Brain microvascular endothelial cell (primary cell): ENCODE measurements around the gene HAX1.
A peak's percentile ranks its signal among the peaks of the same experiment; 100 is the strongest.

Source experiments
- DNase-seq: peaks from one replicate; pipeline ENCODE4 v3.0.0-alpha.2; 2020
- H3K27ac ChIP-seq: fragments of 250-450 bp; sonication (Bioruptor Pico); 2 replicates; pipeline ENCODE4 v1.5.1; 2020; ENCODE audit warnings: mild to moderate bottlenecking, moderate library complexity
- H3K27me3 ChIP-seq: fragments of 250-450 bp; sonication (Bioruptor Pico); replicated peaks from 2 replicates; pipeline ENCODE4 v1.5.1; 2020; ENCODE audit warnings: mild to moderate bottlenecking
- H3K36me3 ChIP-seq: fragments of 250-450 bp; sonication (Bioruptor Pico); replicated peaks from 2 replicates; pipeline ENCODE4 v1.5.1; 2020; ENCODE audit warnings: mild to moderate bottlenecking
- H3K4me3 ChIP-seq: 2 replicates; pipeline ENCODE4 v1.5.1; 2011; ENCODE audit warnings: low read depth, mild to moderate bottlenecking, control low read depth, low read length, moderate library complexity
- CTCF ChIP-seq: IDR thresholded peaks from 2 replicates; pipeline ENCODE4 v1.5.1; 2011; ENCODE audit warnings: low read depth, mild to moderate bottlenecking, moderate library complexity, low read length, control low read depth, inconsistent platforms; ENCODE audit errors: missing control alignments
- in situ Hi-C: cut with HindIII; loops from 2 replicates; pipeline ENCODE4 v1.10.0; 2017; ENCODE audit warnings: low sequenced_read_pairs, low pct_ligation_motif_present

HAX1 gene

DNA sequence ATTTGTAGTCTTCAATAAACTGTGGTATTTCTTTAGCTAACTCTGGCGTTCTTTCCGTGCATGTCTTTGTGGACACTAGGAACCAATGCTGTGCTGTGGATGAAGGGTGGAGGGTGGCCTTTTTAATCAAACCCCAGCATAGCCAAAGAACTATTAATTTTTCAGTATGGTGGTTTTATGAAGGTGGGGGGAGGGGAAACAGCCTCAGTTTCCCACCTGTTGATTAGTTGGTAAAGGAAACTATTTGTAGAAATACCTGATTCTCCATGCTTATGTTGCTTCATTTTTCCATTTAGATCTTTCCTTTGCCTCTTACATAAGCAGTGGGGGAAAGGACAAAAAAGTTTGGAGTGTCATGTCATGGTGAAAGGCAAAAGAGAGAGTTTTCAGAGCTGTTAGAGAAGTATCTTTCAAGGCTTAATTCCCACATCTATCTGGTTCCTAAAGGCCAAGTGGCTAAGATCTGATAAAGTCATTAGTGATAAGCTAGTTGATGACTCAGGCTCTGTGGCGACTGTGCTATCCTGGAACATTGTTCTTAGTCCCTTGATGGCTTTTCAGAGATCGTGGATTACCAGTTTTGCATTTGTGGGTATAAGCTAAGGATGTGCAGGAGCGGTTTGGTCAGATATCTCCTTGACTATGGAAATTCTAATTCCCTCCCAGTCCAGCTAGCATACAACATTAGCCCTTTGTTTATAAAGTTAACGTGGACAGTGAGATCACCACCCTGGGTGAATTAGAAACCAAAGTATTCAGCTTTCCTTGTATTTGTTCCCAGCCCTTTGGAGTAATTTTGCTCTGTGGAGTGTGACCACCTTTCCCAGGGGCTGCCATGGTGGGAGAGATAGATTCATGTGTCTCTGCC lies 8.7 kb upstream of the HAX1 start:
- H3K27me3 ChIP-seq, result no peaks in the 10 kb centered on the region
- no peak for TF ChIP-seq CTCF
- peak overlapping the region; percentile 10 for H3K27ac ChIP-seq
- peak; percentile 19 for DNase-seq
- peaks cover 92% of the 10 kb centered on the region for H3K36me3 ChIP-seq
- in situ Hi-C loops, result no loop called here
- H3K4me3 ChIP-seq, result no peak overlapping the region

DNA sequence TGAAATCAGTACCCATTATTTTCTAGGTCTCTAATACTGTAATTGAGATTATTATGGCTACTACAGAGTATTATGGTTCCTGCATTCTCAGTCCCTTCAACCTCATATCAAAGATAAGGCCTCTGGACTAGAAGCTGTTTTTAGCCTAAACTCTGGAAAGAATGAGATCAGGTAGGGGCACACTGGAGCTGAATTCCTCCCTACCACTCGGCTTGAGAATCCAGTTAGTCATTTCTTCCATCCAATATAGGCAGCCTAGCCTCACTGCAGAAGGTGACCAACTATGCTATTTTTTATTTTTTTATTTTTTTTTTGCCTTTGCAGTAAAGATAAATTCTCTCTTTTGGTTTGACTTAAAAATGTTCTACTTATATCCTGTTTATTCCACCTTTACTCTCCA lies 8.0 kb upstream of the HAX1 start:
- in situ Hi-C loops, result no loop called here
- DNase-seq, result no peak
- no peak for TF ChIP-seq CTCF
- H3K36me3 ChIP-seq, result peaks cover 94% of the 10 kb centered on the region
- no peak overlapping the region for H3K27ac ChIP-seq
- H3K27me3 ChIP-seq, result no peaks in the 10 kb centered on the region
- no peak overlapping the region for H3K4me3 ChIP-seq

GRCh38 chr1:154265586-154265985 lies 6.8 kb upstream of the HAX1 start:
- no peak overlapping the region for H3K4me3 ChIP-seq
- in situ Hi-C loops, result no loop called here
- H3K36me3 ChIP-seq, result peaks cover 89% of the 10 kb centered on the region
- H3K27ac ChIP-seq, result no peak overlapping the region
- no peaks in the 10 kb centered on the region for H3K27me3 ChIP-seq
- DNase-seq, result no peak
- no peak for TF ChIP-seq CTCF

GRCh38 chr1:154270833-154271232 lies 1.6 kb upstream of the HAX1 start:
- DNase-seq, result no peak
- H3K27me3 ChIP-seq, result no peaks in the 10 kb centered on the region
- H3K27ac ChIP-seq, result no peak overlapping the region
- H3K4me3 ChIP-seq, result no peak overlapping the region
- in situ Hi-C loops, result no loop called here
- TF ChIP-seq CTCF, result no peak
- H3K36me3 ChIP-seq, result peaks cover 48% of the 10 kb centered on the region

- DNase-seq, result no peak
- in situ Hi-C loops, result no loop called here
Measured at GRCh38 chr1:154272999-154273563, 652 bp downstream of the HAX1 start.

More at GRCh38 chr1:154272999-154273563, 652 bp downstream of the HAX1 start:
- no peaks in the 10 kb centered on the region for H3K27me3 ChIP-seq
- H3K27ac ChIP-seq, result peak overlapping the region; percentile 82
- no peak for TF ChIP-seq CTCF
- H3K36me3 ChIP-seq, result peaks cover 32% of the 10 kb centered on the region
- H3K4me3 ChIP-seq, result peak overlapping the region; percentile 77
